DOHH2 (cell line): ENCODE results near the gene DDX41.

Experiments used
- H3F3A ChIP-seq: fragments of 200-600 bp; sonication (generic), shearing (Covaris generic); 2 replicates; pipeline ENCODE4 v1.6.0; 2016; ENCODE audit warnings: antibody characterized with exemption, mild to moderate bottlenecking; ENCODE audit not compliant: control insufficient read depth, insufficient read depth
- H3K27ac ChIP-seq: fragments of 200-600 bp; sonication (generic); 2 replicates; pipeline ENCODE4 v1.5.1; 2014; ENCODE audit warnings: low read depth, mild to moderate bottlenecking, low read length, moderate library complexity
- H3K27me3 ChIP-seq: fragments of 200-600 bp; sonication (generic); 2 replicates; pipeline ENCODE4 v1.6.1; 2014; ENCODE audit warnings: mild to moderate bottlenecking, low read length, mixed read lengths; ENCODE audit not compliant: control insufficient read depth
- H3K36me3 ChIP-seq: fragments of 200-600 bp; sonication (generic); 2 replicates; pipeline ENCODE4 v1.6.1; 2014; ENCODE audit warnings: mild to moderate bottlenecking, low read length, moderate library complexity, mixed read lengths; ENCODE audit not compliant: control insufficient read depth
- H3K4me1 ChIP-seq: fragments of 200-600 bp; sonication (generic); 2 replicates; pipeline ENCODE4 v1.6.1; 2014; ENCODE audit warnings: mild to moderate bottlenecking, low read length, mixed read lengths; ENCODE audit not compliant: control insufficient read depth
- H3K4me2 ChIP-seq: fragments of 200-600 bp; sonication (generic); 2 replicates; pipeline ENCODE4 v1.6.0; 2014; ENCODE audit warnings: mild to moderate bottlenecking, low read length, moderate library complexity
- H3K4me3 ChIP-seq: fragments of 200-600 bp; sonication (generic); 2 replicates; pipeline ENCODE4 v1.5.1; 2014; ENCODE audit warnings: mild to moderate bottlenecking, low read length, mixed read lengths
- H3K79me2 ChIP-seq: fragments of 200-600 bp; sonication (generic); 2 replicates; pipeline ENCODE4 v1.6.1; 2014; ENCODE audit warnings: mild to moderate bottlenecking, low read length, mixed read lengths; ENCODE audit not compliant: control insufficient read depth
- H3K9me2 ChIP-seq: fragments of 200-600 bp; sonication (generic); replicated peaks from 2 replicates; pipeline ENCODE4 v1.6.1; 2014; ENCODE audit warnings: mild to moderate bottlenecking, low read length, mixed read lengths; ENCODE audit not compliant: control insufficient read depth
- H3K9me3 ChIP-seq: fragments of 200-600 bp; sonication (generic); 2 replicates; pipeline ENCODE4 v1.6.1; 2014; ENCODE audit warnings: antibody characterized with exemption, low read length, mixed read lengths; ENCODE audit not compliant: control insufficient read depth, insufficient read depth
- H4K20me1 ChIP-seq: fragments of 200-600 bp; sonication (generic); 2 replicates; pipeline ENCODE4 v1.6.0; 2014; ENCODE audit warnings: low read depth, mild to moderate bottlenecking, antibody characterized with exemption, low read length, moderate library complexity; ENCODE audit not compliant: control insufficient read depth, insufficient read depth
- EZH2phosphoT487 ChIP-seq: fragments of 200-600 bp; sonication (generic); IDR thresholded peaks from 2 replicates; pipeline ENCODE4 v1.6.1; 2017; ENCODE audit warnings: borderline replicate concordance, mild to moderate bottlenecking, antibody characterized with exemption, low read length, moderate library complexity, mixed read lengths
- TF ChIP-seq, protein P1 (sequence below): fragments of 200-600 bp; sonication (generic); IDR thresholded peaks from one replicate; pipeline ENCODE4 v1.5.1; 2014; ENCODE audit warnings: antibody characterized with exemption, mild to moderate bottlenecking, low read depth, low read length; ENCODE audit not compliant: poor library complexity, severe bottlenecking

Gene DDX41

DNA sequence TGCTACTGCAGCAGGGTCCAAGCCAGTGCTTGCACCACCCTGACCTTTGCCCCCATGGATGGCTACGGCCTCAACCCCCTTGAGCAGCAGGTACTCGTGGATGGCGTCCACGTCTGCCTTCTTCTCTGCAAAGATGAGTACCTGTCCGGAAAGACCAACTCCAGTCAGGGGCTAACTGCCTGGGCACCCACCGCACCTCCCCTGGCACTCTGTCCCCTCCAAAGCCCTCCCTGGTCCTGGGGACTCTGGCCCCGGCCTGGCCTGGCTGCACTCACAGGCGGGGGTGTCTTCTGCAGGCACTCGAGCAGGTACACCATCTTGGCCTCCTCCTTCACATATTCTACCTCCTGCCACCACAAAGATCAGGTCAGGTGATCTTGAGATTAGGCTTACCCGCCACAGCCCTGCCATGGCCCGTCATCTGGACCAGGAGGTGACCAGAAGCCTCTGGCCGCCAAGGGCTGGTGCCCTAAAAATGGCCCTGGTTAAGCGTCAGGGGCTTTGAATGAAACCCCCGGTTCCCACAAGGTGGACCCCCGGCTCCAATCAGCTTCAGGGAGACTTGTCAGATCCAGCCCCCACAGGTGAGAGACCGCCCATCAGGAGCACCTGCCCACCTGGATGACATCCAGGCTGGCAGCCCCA is 3.9 kb downstream of the DDX41 start:
- H3K27ac ChIP-seq, result no peak overlapping the region
- peaks cover 16% of the 10 kb centered on the region for H3F3A ChIP-seq
- peaks cover 3% of the 10 kb centered on the region; the same call in 1 of the 2 replicates for H4K20me1 ChIP-seq
- no peaks in the 10 kb centered on the region for H3K27me3 ChIP-seq
- peaks cover 62% of the 10 kb centered on the region for H3K79me2 ChIP-seq
- no peak for TF ChIP-seq EZH2phosphoT487
- TF ChIP-seq, protein P1, sequence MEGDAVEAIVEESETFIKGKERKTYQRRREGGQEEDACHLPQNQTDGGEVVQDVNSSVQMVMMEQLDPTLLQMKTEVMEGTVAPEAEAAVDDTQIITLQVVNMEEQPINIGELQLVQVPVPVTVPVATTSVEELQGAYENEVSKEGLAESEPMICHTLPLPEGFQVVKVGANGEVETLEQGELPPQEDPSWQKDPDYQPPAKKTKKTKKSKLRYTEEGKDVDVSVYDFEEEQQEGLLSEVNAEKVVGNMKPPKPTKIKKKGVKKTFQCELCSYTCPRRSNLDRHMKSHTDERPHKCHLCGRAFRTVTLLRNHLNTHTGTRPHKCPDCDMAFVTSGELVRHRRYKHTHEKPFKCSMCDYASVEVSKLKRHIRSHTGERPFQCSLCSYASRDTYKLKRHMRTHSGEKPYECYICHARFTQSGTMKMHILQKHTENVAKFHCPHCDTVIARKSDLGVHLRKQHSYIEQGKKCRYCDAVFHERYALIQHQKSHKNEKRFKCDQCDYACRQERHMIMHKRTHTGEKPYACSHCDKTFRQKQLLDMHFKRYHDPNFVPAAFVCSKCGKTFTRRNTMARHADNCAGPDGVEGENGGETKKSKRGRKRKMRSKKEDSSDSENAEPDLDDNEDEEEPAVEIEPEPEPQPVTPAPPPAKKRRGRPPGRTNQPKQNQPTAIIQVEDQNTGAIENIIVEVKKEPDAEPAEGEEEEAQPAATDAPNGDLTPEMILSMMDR, result no peak
- no peak overlapping the region for H3K4me3 ChIP-seq
- H3K9me3 ChIP-seq, result no peaks in the 10 kb centered on the region
- H3K36me3 ChIP-seq, result peaks cover 87% of the 10 kb centered on the region
- no peaks in the 10 kb centered on the region for H3K9me2 ChIP-seq
- H3K4me1 ChIP-seq, result peaks cover 59% of the 10 kb centered on the region
- no peak overlapping the region for H3K4me2 ChIP-seq

DNA sequence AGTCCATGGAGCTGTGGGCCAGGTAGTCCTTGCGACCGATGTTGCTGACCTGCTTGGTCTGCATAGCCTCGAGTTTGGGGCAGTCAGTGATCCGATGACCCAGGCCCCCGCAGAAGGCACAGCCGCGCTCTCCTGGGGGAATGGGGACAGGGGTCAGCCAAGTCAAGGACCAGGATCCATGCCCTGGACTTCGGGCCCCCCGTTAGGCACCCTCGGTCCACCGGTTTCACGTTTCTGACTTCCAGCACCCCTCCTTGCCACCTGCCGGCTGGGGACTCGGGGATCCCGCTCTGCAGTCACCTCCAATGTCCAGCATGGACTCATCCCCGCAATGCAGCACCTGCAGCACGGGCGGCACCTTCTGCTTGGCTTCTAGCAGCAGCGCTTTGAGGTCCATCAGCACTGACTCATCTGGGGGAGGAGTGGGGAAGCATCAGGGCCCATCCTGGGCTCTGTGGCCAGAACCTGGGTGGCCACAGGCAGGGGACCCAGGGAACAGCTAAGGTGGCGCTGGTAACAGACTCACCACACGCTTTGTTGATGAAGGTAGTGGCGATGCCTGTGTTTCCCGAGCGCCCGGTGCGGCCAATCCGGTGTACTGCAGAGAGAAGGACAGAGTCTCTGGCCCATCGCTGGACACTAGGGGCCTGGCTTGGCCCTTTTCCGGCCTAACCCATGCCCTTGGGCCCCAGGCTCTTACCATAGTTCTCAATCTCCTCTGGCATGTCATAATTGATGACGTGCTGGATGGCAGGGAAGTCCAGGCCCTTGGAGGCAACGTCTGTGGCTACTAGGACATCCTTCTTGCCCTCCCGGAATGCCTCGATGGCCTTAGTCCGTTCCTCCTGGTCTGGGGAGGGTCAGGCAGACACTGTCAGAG is 4.7 kb downstream of the DDX41 start:
- Histone ChIP-seq H3K27me3 (no peaks in the 10 kb centered on the region), H3K4me1 (peaks cover 67% of the 10 kb centered on the region), H3K36me3 (peaks cover 96% of the 10 kb centered on the region), H3K4me2 (peak overlapping the region; percentile 100), H4K20me1 (peaks cover 3% of the 10 kb centered on the region; the same call in 1 of the 2 replicates), H3K27ac (peak overlapping the region; percentile 99), H3K4me3 (no peak overlapping the region), H3F3A (peaks cover 16% of the 10 kb centered on the region), H3K9me2 (no peaks in the 10 kb centered on the region), H3K9me3 (no peaks in the 10 kb centered on the region), H3K79me2 (peaks cover 65% of the 10 kb centered on the region)
- TF ChIP-seq EZH2phosphoT487, result no peak
- TF ChIP-seq, protein P1, result no peak

DNA sequence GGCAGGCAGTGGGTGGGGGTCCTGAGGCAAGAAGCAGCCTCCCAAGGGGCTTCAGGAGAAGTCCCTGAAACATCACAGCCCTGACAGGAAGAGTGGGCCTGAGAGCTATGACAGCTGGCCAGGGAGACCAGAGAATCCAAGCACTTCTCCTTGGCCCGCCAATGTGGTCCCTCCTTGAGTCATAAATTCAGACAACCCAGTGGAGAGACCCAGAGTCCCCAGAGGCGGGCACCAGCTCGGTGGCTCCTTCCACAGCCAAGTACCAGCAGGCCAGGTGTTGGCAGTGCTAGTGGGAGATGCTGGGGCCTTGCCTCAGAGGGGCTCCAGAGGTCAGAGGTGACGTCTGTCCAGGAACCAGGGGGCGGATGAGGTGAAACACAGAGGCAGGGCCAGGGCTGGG is 5.6 kb downstream of the DDX41 start:
- no peaks in the 10 kb centered on the region for H3K9me3 ChIP-seq
- H3K27ac ChIP-seq, result peak overlapping the region; percentile 99
- peak overlapping the region; percentile 100 for H3K4me2 ChIP-seq
- peaks cover 16% of the 10 kb centered on the region for H3F3A ChIP-seq
- 0 out of 2 replicates have a peak, but pooled peaks cover 3% of the 10 kb centered on the region for H4K20me1 ChIP-seq
- H3K36me3 ChIP-seq, result peaks cover 97% of the 10 kb centered on the region
- TF ChIP-seq EZH2phosphoT487, result no peak
- TF ChIP-seq, protein P1, result no peak
- peaks cover 69% of the 10 kb centered on the region for H3K4me1 ChIP-seq
- H3K9me2 ChIP-seq, result no peaks in the 10 kb centered on the region
- H3K4me3 ChIP-seq, result peak overlapping the region; percentile 81
- peaks cover 65% of the 10 kb centered on the region for H3K79me2 ChIP-seq
- H3K27me3 ChIP-seq, result no peaks in the 10 kb centered on the region
